Endodermal cell (in vitro differentiated cells): ENCODE results near the gene MIEF2. TPM values are rescaled to one million over a fixed set of nuclear protein-coding genes. Genes with fewer than 3 reads are reported as not detected.

Experiments used
- DNase-seq: peaks from one replicate; pipeline ENCODE4 v3.0.0-alpha.2; 2017
- H3K27ac ChIP-seq: 2 replicates; pipeline ENCODE4 v1.5.1; 2013; ENCODE audit warnings: mild to moderate bottlenecking, low read depth, low read length, moderate library complexity
- H3K27me3 ChIP-seq: 2 replicates; pipeline ENCODE4 v1.6.1; 2013; ENCODE audit warnings: mild to moderate bottlenecking, low read length, moderate library complexity; ENCODE audit not compliant: insufficient read depth, control insufficient read depth, poor library complexity, severe bottlenecking
- H3K36me3 ChIP-seq: 2 replicates; pipeline ENCODE4 v1.7.0; 2013; ENCODE audit warnings: mild to moderate bottlenecking, low read length, moderate library complexity; ENCODE audit not compliant: control insufficient read depth, insufficient read depth
- H3K4me1 ChIP-seq: one replicate; pipeline ENCODE4 v1.7.0; 2013; ENCODE audit warnings: low read length; ENCODE audit not compliant: control insufficient read depth, insufficient read depth
- H3K4me3 ChIP-seq: 2 replicates; pipeline ENCODE4 v1.5.1; 2013; ENCODE audit warnings: mild to moderate bottlenecking, low read length, moderate library complexity
- H3K9ac ChIP-seq: 2 replicates; pipeline ENCODE4 v1.6.1; 2013; ENCODE audit warnings: mild to moderate bottlenecking, low read length, moderate library complexity; ENCODE audit not compliant: poor library complexity, severe bottlenecking; ENCODE audit errors: extremely low read depth
- H3K9me3 ChIP-seq: 2 replicates; pipeline ENCODE4 v1.6.1; 2013; ENCODE audit warnings: mild to moderate bottlenecking, low read length, moderate library complexity; ENCODE audit not compliant: control insufficient read depth
- H3K27ac Mint-ChIP-seq: 2 replicates; pipeline ENCODE4 v1.8.0; 2020; ENCODE audit warnings: mixed read lengths
- H3K27me3 Mint-ChIP-seq: 2 replicates; pipeline ENCODE4 v1.8.0; 2021; ENCODE audit warnings: mild to moderate bottlenecking, mixed read lengths; ENCODE audit not compliant: insufficient read depth
- H3K36me3 Mint-ChIP-seq: 2 replicates; pipeline ENCODE4 v1.8.0; 2020; ENCODE audit warnings: low read depth, mixed read lengths
- H3K4me1 Mint-ChIP-seq: 2 replicates; pipeline ENCODE4 v1.8.0; 2020; ENCODE audit warnings: mixed read lengths
- H3K4me3 Mint-ChIP-seq: 2 replicates; pipeline ENCODE4 v1.8.0; 2020; ENCODE audit warnings: mild to moderate bottlenecking, moderate library complexity, mixed read lengths
- H3K9me3 Mint-ChIP-seq: 2 replicates; pipeline ENCODE4 v1.8.0; 2020; ENCODE audit warnings: mild to moderate bottlenecking, mixed read lengths
- WGBS, 2 experiments: methylation state at CpG; one replicate each; pipeline versions ENCODE4 v1.1.5 to v1.1.7; 2013; ENCODE audit warnings: missing lambda C conversion rate in 2 of 2, mixed read lengths in 1 of 2; ENCODE audit not compliant: insufficient coverage in 1 of 2, insufficient read length in 1 of 2; 5-methylcytosine and 5-hydroxymethylcytosine counted together
- total RNA-seq, 2 donors: library from RNA; stranded (reverse); fragmentation: NEBNext Ultra II Directional in 1 of 2; extraction: Animal tissue kit (Norgen Biotek cat#: 25700) in 1 of 2; gene quantifications; 2 replicates in 1 of 2; 3 replicates in 1 of 2; pipeline ENCODE4 v1.2.1, GENCODE V29; 2021
- TF ChIP-seq, protein P1 (sequence below): fragments of 200-600 bp; sonication (generic); conservative IDR thresholded peaks from 2 replicates; pipeline ENCODE4 v1.5.0; 2021; ENCODE audit warnings: antibody characterized with exemption, mild to moderate bottlenecking

MIEF2 gene
- total RNA-seq, 2 donors from 2014 or later = 15.3 to 19.6 TPM

DNA sequence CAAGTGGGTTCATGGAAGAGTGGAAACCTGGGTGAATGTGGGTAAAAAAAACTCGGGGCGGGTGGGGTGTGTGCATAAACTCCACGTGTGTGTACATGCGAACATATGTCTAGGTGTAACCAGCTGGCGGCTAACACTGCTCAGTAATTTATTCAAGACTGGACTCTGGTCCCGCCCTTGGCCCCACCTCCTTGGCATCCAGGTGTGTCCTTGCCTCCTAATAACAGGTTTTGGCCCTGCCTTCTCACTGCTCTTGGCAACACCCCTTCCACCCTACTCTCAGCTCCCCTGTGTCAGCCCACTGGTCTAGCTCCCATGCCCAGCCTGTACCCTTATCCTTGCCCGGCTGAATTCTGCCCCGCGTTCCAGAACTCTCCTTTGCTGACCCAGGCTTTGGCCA, 10.2 kb upstream of the MIEF2 start:
- peaks cover 74% of the 10 kb centered on the region for H3K36me3 Mint-ChIP-seq

DNA sequence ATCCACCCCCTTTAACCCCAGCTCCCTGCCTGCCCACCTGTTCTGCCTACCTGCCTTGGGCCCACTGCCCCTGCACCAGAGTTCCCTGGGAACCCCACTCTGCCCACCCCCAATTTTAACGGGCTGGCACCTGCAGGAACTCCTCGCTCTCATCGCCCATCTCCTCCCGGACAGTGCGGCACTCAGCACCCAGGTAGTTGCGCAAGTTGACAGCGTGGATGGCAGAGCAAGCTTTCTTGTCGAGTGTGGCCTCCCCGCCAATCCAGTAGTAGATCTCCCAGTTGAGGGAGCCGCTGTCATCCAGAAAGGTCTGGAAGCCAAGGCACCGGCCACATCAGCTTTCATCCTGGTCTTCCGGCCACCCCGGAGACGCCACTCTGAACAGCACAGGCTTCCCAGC, 9.8 kb upstream of the MIEF2 start:
- H3K9me3 Mint-ChIP-seq = no peaks in the 10 kb centered on the region
- Histone ChIP-seq H3K4me3 (no peak overlapping the region), H3K36me3 (peaks cover 92% of the 10 kb centered on the region), H3K4me1 (no peaks in the 10 kb centered on the region), H3K9ac (no peak overlapping the region), H3K9me3 (no peaks in the 10 kb centered on the region), H3K27me3 (no peaks in the 10 kb centered on the region), H3K27ac (no peak overlapping the region)
- H3K27ac Mint-ChIP-seq = peak overlapping the region; percentile 72
- H3K4me1 Mint-ChIP-seq = peaks cover 6% of the 10 kb centered on the region
- 96 to 100% methylated on average over 13 to 14 of the region's 14 CpGs for WGBS, 2 experiments
- H3K36me3 Mint-ChIP-seq = peaks cover 75% of the 10 kb centered on the region
- TF ChIP-seq, protein P1, sequence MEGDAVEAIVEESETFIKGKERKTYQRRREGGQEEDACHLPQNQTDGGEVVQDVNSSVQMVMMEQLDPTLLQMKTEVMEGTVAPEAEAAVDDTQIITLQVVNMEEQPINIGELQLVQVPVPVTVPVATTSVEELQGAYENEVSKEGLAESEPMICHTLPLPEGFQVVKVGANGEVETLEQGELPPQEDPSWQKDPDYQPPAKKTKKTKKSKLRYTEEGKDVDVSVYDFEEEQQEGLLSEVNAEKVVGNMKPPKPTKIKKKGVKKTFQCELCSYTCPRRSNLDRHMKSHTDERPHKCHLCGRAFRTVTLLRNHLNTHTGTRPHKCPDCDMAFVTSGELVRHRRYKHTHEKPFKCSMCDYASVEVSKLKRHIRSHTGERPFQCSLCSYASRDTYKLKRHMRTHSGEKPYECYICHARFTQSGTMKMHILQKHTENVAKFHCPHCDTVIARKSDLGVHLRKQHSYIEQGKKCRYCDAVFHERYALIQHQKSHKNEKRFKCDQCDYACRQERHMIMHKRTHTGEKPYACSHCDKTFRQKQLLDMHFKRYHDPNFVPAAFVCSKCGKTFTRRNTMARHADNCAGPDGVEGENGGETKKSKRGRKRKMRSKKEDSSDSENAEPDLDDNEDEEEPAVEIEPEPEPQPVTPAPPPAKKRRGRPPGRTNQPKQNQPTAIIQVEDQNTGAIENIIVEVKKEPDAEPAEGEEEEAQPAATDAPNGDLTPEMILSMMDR = no peak
- H3K27me3 Mint-ChIP-seq = no peaks in the 10 kb centered on the region
- H3K4me3 Mint-ChIP-seq = no peak overlapping the region
- no peak for DNase-seq

More for the DNA sequence above, 10.2 kb upstream of the MIEF2 start:
- Histone ChIP-seq H3K4me1 (no peaks in the 10 kb centered on the region), H3K9me3 (no peaks in the 10 kb centered on the region), H3K27me3 (no peaks in the 10 kb centered on the region), H3K4me3 (no peak overlapping the region), H3K27ac (no peak overlapping the region), H3K9ac (no peak overlapping the region), H3K36me3 (peaks cover 92% of the 10 kb centered on the region)
- Mint-ChIP-seq H3K4me1 (peaks cover 6% of the 10 kb centered on the region), H3K27me3 (no peaks in the 10 kb centered on the region), H3K9me3 (no peaks in the 10 kb centered on the region), H3K4me3 (no peak overlapping the region), H3K27ac (peak overlapping the region; percentile 72)
- DNase-seq = no peak
- WGBS, 2 experiments = 95 to 98% methylated on average over 9 of the region's 9 CpGs
- TF ChIP-seq, protein P1 = no peak

DNA sequence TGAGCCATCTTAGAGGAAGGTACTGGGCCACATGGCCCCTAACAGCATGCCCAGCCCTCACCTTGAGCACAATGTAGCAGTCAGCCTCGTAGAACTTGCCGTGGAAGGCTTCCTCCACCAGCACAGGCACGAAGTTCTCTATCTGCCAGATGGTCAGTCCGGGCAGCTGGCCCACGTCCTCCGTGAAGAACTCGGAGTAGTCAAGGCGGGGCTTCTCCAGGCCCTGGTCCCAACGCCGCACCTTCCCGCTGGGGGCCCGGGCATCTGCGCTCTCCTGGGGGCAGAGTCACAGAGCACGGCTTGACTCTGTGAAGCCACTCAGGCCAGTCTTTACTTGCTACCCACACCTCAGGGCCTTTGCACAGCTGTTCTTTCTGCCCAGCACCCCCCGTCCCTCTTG, 9.3 kb upstream of the MIEF2 start:
- Histone ChIP-seq H3K9me3 (no peaks in the 10 kb centered on the region), H3K27ac (no peak overlapping the region), H3K27me3 (no peaks in the 10 kb centered on the region), H3K36me3 (peaks cover 92% of the 10 kb centered on the region), H3K9ac (no peak overlapping the region), H3K4me3 (no peak overlapping the region), H3K4me1 (no peaks in the 10 kb centered on the region)
- Mint-ChIP-seq H3K4me3 (no peak overlapping the region), H3K4me1 (peaks cover 6% of the 10 kb centered on the region), H3K36me3 (peaks cover 74% of the 10 kb centered on the region), H3K27me3 (no peaks in the 10 kb centered on the region), H3K27ac (no peak overlapping the region), H3K9me3 (no peaks in the 10 kb centered on the region)
- WGBS, 2 experiments = 94 to 95% methylated on average over 14 to 15 of the region's 15 CpGs
- no peak for DNase-seq
- TF ChIP-seq, protein P1 = no peak
